ENCODE results near the gene EDAR. TPM values are rescaled to one million over a fixed set of nuclear protein-coding genes. Genes with fewer than 3 reads are reported as not detected.

Gene EDAR
- polyA plus RNA-seq, 3 donors = not detected

DNA sequence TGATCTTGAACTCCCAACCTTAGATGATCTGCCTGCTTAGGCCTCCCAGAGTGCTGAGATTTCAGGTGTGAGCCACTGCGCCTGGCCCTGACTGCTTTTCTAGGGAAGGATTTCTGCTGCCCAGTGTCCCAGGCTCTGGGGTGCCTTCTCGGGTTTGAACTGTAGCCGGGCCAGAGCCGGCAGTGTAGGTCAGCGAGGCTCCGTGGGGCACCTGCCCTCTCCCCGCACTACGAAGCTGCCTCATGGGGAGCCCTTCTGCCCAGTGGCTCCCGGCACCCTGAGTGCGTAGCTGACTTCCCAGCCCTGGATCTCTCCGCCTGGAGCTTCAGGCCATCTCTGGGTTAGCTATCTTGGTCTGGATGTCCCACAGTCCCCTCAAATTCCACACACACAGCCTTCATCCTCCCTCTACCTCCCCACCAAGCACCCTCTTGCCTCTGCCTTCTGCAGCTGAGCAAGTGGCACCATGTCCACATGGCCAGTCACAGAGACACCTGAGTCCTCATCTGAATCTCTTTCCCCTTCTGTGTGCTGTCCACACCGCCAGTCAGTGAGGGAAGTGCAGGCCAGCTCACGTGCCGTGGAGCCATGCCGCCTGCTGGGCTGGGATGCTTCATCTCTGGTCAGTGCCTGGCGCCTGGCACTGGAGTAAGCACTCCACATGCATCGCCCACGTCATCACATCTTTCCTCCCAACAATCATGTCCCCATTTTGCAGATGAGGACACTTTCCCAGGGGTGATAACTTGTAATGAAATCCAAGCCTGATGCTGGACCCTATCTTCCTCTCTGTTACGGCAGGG lies 69.2 kb downstream of the EDAR start:
- H3K36me3 Mint-ChIP-seq = no peaks in the 10 kb centered on the region
- no peak for DNase-seq
- intact Hi-C loops (cut with micrococcal nuclease) = loop anchor here in 1 of 2 donors (10.0 kb wide), 1 partner anchor 585 kb away; no protein-coding TSS in a partner anchor
- H3K27me3 Mint-ChIP-seq (ENCODE audit: low read depth in 3 of 3) = peaks cover 0 to 8% (median 4%) of the 10 kb centered on the region in 3 donors
- H3K4me3 Mint-ChIP-seq = no peak overlapping the region
- Histone ChIP-seq H2AFZ (ENCODE audit: insufficient read depth, low read depth, low read length, poor library complexity, severe bottlenecking) (no peak overlapping the region), H3K27me3 (ENCODE audit: control insufficient read depth in 2 of 2, insufficient read depth in 2 of 2, low read length in 2 of 2) (no peaks in the 10 kb centered on the region), H3K9ac (ENCODE audit: insufficient read depth, low read length, poor library complexity, severe bottlenecking) (no peak overlapping the region), H3K9me3 (replicated peaks in 1 of 2; ENCODE audit: control insufficient read depth in 1 of 2, insufficient read depth in 1 of 2, low read length in 2 of 2) (no peaks in the 10 kb centered on the region), H4K20me1 (ENCODE audit: insufficient read depth, low read length) (no peaks in the 10 kb centered on the region), H3K36me3 (replicated peaks in 1 of 2; ENCODE audit: control insufficient read depth in 1 of 2, insufficient read depth in 2 of 2, low read length in 2 of 2) (no peaks in the 10 kb centered on the region), H3K4me3 (replicated peaks in 1 of 3; ENCODE audit: low read depth in 2 of 3, low read length in 3 of 3) (no peak overlapping the region), H3K4me2 (replicated peaks; ENCODE audit: extremely low read depth, low read length, poor library complexity, severe bottlenecking) (no peak overlapping the region), H3K4me1 (ENCODE audit: control insufficient read depth in 1 of 2, insufficient read depth in 2 of 2, low read length in 2 of 2) (no peaks in the 10 kb centered on the region), H3K27ac (ENCODE audit: low read depth in 1 of 2, low read length in 2 of 2) (no peak overlapping the region), H3K79me2 (ENCODE audit: insufficient read depth, low read length) (no peaks in the 10 kb centered on the region)
- 95% methylated on average over 18 of the region's 19 CpGs for WGBS (ENCODE audit: insufficient coverage)
- no peaks in the 10 kb centered on the region for H3K9me3 Mint-ChIP-seq
- no peak overlapping the region for H3K27ac Mint-ChIP-seq
- H3K4me1 Mint-ChIP-seq = peaks cover 1% of the 10 kb centered on the region
- TF ChIP-seq, protein P1, sequence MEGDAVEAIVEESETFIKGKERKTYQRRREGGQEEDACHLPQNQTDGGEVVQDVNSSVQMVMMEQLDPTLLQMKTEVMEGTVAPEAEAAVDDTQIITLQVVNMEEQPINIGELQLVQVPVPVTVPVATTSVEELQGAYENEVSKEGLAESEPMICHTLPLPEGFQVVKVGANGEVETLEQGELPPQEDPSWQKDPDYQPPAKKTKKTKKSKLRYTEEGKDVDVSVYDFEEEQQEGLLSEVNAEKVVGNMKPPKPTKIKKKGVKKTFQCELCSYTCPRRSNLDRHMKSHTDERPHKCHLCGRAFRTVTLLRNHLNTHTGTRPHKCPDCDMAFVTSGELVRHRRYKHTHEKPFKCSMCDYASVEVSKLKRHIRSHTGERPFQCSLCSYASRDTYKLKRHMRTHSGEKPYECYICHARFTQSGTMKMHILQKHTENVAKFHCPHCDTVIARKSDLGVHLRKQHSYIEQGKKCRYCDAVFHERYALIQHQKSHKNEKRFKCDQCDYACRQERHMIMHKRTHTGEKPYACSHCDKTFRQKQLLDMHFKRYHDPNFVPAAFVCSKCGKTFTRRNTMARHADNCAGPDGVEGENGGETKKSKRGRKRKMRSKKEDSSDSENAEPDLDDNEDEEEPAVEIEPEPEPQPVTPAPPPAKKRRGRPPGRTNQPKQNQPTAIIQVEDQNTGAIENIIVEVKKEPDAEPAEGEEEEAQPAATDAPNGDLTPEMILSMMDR (IDR thresholded peaks at IDR 0.05) = no peak

DNA sequence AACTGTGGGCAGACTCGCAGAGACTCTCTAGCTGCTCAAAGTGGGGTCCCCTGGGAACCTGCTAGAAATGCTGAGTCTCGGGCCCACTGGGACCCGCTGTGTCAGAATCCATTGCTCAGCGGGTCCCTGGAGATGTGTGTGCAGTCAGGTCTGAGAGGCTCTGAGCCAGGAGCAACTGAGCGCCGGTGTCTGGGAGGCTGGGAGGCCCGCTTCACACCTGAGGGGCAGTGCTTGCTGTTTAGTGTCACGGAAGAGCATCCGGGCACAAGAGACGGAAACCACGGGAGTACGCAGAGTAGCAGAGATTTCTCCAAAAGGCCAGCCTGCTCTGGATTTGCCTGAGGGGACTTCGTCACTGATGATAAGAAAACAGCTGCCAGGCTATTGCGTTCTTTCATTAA lies 70.1 kb downstream of the EDAR start:
- Histone ChIP-seq H3K27ac (ENCODE audit: low read depth in 1 of 2, low read length in 2 of 2) (no peak overlapping the region), H3K9ac (ENCODE audit: insufficient read depth, low read length, poor library complexity, severe bottlenecking) (no peak overlapping the region), H3K4me1 (ENCODE audit: control insufficient read depth in 1 of 2, insufficient read depth in 2 of 2, low read length in 2 of 2) (no peaks in the 10 kb centered on the region), H3K9me3 (replicated peaks in 1 of 2; ENCODE audit: control insufficient read depth in 1 of 2, insufficient read depth in 1 of 2, low read length in 2 of 2) (no peaks in the 10 kb centered on the region), H3K4me2 (replicated peaks; ENCODE audit: extremely low read depth, low read length, poor library complexity, severe bottlenecking) (no peak overlapping the region), H3K27me3 (ENCODE audit: control insufficient read depth in 2 of 2, insufficient read depth in 2 of 2, low read length in 2 of 2) (no peaks in the 10 kb centered on the region), H3K4me3 (replicated peaks in 1 of 3; ENCODE audit: low read depth in 2 of 3, low read length in 3 of 3) (no peak overlapping the region), H4K20me1 (ENCODE audit: insufficient read depth, low read length) (no peaks in the 10 kb centered on the region), H3K36me3 (replicated peaks in 1 of 2; ENCODE audit: control insufficient read depth in 1 of 2, insufficient read depth in 2 of 2, low read length in 2 of 2) (no peaks in the 10 kb centered on the region), H3K79me2 (ENCODE audit: insufficient read depth, low read length) (no peaks in the 10 kb centered on the region), H2AFZ (ENCODE audit: insufficient read depth, low read depth, low read length, poor library complexity, severe bottlenecking) (no peak overlapping the region)
- Mint-ChIP-seq H3K9me3 (peaks cover 0 to under 1% (median 0%) of the 10 kb centered on the region in 7 donors), H3K4me3 (no peak overlapping the region), H3K36me3 (no peaks in the 10 kb centered on the region), H3K27me3 (ENCODE audit: low read depth in 3 of 3) (peaks cover 0 to 8% (median 3%) of the 10 kb centered on the region in 3 donors), H3K27ac (no peak overlapping the region), H3K4me1 (peaks cover 1% of the 10 kb centered on the region)
- WGBS (ENCODE audit: insufficient coverage) = 97% methylated on average over 12 of the region's 14 CpGs
- intact Hi-C loops (cut with micrococcal nuclease) = no loop called here
- TF ChIP-seq, protein P1 (IDR thresholded peaks at IDR 0.05) = no peak
- no peak for DNase-seq
